ENCODE data around the gene PYGO1.
"Not testable (repeated sequence)": the region's sequence is repeated elsewhere in the genome, so short reads cannot be mapped to it uniquely, and the experiment has no call there.

Gene PYGO1

DNA sequence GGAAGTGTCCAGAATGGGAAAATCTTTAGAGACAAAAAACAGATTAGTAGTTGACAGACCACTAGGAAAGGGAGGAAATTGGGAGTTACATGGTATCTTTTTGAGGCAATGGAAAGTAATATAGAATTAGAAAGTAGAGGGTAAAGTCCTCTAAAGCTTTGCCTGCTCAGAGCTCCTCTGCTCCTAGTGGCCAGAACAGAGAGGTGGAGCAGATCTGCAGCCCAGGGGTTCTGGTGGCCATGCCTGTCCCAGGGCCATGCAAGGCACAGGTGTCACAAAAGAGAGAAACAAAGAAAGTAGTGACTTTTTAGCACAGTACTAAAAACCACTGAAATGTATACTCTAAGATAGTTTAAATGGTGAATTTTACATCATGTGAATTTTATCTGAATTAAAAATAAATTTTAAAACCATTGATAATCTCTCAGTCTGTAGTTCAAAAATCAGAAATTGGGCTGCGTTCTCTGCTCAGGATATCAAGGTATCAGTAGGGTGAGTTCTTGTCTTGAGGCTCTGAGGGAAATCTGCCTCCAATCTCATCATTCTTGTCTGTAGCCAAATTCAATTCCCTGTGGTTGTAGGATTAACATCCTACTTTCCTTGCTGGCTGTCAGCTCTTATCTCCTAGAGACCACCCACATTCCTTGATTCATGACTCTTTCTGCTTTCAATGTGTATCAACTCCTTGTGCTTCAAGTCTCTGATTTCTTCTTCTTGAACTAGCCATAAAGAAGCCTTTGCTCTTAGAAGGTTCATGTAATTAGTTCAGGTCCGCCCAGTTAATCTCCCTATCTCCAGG is 23.6 kb downstream of the PYGO1 start:
- no peak for DNase-seq (ENCODE audit: low spot score)

DNA sequence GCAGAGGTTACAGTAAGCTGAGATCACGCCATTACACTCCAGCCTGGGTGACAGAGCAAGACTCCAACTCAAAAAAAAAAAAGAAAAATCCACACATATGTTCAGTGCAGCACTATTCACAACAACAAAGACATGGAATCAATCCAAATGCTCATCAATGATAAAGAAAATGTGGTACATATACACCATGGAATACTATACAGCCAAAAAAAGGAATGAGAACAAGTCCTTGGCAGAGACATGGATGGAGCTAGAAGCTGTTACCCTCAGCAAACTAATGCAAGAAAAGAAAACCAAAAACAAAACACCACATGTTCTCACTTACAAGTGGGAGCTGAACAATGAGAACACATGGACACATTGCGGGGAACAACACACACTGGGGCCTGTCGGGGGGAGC is 25.5 kb downstream of the PYGO1 start:
- DNase-seq (ENCODE audit: low spot score), result no peak

DNA sequence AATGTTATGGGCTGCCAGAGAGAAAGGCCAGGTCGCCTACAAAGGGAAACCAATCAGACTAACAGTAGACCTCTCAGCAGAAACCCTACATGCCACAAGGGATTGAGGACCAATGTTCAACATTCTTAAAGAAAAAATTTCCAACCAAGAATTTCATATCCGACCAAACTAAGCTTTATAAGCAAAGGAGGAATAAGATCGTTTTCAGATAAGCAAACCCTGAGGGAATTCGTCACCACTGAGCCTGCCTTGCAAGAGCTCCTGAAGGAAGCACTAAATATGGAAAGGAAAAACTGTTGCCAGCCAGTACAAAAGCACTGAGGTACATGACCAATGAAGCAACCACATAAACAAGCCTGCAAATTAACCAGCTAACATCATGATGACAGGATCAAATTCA is 33.1 kb downstream of the PYGO1 start:
- no peak for DNase-seq (ENCODE audit: low spot score)

DNA sequence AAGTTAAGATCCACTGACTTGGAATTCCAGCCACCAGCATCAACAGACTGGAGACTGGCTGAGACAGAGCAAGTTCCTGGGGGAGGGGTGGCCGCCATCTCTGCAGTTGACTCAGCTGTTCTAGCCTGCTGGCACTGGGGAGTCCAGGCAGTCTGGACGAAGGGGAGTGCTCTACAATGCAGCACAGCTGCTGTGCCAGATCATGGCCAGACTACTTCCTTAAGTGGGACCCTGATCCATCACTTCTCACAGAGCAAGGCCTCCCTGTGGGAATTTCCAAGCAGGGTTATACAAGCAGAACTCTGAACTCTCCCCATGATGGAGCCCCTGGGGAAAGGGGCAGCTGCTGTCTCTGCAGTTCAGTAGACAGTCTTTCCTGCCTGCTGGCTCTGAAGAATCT is 35.2 kb downstream of the PYGO1 start:
- DNase-seq (ENCODE audit: low spot score), result no peak

DNA sequence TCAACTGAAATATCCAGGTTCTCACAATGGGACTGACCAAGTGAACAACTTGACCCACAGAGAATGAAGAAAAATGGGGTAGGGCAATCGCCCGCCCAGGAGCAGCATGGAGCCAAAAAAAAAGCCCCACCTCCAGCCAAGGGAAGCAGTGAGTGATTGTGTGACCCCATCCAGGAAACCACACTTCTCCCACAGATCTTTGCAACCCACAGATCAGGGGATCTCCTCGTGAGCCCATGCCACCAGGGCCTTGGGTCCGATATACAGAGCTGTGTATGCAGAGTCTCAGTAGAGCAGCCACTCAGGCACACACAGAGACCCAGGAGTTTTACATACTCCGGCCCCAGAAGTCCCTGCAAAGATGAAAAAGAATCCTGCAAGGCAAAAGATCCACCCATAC is 35.7 kb downstream of the PYGO1 start:
- DNase-seq (ENCODE audit: low spot score), result no peak

DNA sequence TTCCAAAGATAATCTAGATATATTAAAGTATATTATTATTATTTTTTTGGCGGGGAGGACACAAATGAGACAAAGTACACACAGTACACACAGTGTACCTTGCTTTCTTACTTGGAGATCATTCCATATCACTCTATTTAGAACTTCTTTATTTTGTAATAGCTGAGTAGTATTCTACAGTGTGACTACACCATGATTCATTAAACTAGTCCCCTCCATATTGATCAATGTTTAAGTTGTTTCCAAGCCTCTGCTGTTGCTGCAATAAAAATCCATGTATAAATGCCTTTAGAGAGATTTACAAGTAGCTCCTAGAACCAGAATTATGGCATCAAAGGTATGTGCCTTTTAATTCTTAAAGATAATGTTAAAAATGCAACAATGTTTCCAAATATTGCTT is 38.8 kb downstream of the PYGO1 start:
- DNase-seq (ENCODE audit: low spot score), result no peak

DNA sequence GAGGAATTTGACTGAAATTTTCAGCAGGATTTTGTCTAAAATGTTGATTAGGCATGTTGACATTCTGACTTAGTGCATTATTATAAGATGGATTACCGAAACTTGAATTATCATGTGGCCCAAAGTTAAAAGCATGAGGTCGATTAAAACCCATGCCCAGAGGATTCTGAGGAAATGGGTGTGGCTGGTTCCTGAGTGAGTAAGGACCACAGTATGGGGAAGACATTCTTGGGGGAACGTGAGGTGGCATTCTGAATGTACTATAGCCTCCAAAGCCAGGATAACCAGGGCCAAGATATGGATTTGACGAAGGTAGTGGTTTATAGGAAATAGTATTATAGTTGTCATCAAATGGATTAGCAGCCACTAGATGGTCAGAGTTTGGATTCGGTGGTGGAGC is 41.4 kb downstream of the PYGO1 start:
- no peak for DNase-seq (ENCODE audit: low spot score)

DNA sequence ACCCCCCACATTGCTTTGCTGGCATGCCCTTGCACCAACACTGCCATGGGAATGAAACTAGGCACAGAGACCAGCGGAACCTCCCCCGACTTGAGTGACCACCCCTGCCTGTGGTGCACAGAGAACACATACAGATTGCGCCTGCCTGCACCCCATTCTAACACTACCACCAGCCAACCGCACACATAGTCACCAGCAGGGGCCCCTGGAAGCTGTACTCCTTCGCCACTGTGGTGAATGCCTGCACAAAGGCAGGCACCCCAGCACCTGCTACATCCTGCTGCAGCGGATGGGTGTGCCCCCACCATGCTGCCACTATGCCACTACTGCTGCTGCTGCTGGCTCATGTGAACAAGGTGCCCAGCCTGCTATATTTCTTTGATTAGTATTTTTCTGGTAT is 52.7 kb downstream of the PYGO1 start:
- DNase-seq (ENCODE audit: low spot score), result no peak

DNA sequence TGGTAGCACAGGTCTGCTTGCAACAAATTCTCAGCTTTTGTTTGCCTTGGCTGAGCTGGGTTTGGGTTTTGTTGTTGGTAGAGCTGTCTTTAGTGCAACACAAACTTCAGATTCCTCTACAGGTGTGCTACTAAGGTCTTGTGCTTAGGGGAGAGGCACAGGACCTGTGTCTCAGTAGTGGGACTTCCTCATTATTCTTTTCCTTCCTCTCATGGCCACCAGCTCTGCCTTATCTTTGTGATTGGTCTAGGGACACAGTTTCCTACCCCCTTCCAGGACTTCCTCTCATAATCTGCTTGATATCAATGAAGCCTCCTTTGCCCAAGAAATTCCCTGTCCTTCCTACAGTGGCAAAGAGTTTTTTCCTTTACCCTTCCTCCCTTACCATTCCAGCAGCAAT is 55.2 kb downstream of the PYGO1 start:
- DNase-seq (ENCODE audit: low spot score), result no peak

DNA sequence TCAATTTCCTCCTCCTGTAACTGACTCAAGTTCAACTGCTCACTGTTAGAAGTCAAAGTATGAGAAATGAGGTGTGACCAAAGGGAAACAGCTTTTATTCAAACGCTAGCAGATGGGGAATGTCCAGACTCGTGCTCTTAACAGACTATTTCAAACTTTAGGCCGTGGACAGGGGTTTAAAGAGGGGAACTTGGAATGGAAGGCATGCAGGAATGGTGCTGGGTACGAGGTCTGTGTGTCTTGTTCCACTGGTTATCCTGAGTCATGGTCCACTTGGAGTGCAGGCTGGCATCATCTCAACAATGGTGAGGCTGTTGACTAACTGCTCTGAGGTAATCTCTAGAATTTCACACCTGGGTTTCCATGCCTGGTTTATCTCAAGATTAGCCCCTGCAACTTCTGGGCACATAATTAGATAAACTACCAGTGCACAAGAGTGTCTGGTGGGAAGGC is 57.3 kb downstream of the PYGO1 start:
- no peak for DNase-seq (ENCODE audit: low spot score)

DNA sequence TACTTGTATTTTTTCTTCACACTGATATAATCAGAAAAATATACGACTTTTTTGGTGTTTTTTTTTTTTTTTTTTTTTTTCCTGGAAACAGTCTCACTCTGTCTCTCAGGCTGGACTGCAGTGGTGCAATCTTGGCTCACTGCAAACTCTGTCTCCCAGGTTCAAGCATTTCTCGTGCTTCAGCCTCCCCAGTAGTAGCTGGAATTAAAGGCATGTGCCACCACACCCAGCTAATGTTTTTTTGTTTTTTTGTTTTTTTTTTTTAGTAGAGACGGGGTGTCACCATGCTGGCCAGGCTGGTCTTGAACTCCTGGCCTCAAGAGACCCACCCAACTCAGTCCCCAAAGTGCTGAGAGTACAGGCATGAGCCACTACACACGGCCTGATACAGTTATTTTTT is 59.3 kb downstream of the PYGO1 start:
- no peak for DNase-seq (ENCODE audit: low spot score)

DNA sequence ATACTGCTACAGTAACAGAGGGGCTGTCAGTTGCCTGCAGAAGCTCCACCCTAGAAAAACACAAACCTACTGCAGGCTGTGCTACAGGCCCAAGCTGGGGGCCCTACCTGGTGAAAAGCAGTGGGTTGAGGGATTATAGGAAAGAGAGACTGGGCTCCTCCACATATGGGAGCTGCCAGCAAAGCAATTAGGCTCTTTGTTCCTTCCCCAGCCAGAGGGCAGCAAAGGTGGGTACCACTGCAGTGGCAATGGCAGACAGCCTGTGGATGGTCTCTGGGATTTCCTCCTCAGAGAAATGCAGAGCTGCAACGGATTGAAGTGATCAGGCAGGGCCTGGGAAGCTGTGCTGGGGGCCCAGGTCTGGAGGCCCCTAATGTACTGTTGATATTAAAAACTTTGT is 61.0 kb downstream of the PYGO1 start:
- no peak for DNase-seq (ENCODE audit: low spot score)

DNA sequence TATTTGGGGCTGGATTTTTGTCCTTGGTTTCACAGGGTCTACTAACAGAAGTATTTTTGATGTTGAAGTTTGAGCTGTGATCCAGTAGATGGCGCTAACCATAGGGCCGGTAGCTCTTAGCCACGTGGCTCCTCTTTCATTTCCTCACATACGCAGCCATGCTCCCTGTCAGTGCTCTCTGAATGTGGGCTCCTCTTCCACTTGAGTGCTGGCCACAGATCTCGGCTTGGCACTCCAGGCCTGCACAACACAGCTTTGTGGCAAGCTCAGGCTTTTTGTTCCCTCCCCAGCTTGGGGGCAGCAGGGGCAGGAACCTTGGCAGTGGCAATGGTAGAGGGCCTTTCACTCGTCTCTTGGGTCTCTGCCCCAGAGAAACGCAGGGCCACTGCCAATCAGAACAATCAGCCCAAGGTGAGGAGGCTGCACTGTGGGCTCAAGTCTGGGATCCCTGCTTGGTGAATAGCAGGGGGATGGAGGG is 61.5 kb downstream of the PYGO1 start:
- no peak for DNase-seq (ENCODE audit: low spot score)

DNA sequence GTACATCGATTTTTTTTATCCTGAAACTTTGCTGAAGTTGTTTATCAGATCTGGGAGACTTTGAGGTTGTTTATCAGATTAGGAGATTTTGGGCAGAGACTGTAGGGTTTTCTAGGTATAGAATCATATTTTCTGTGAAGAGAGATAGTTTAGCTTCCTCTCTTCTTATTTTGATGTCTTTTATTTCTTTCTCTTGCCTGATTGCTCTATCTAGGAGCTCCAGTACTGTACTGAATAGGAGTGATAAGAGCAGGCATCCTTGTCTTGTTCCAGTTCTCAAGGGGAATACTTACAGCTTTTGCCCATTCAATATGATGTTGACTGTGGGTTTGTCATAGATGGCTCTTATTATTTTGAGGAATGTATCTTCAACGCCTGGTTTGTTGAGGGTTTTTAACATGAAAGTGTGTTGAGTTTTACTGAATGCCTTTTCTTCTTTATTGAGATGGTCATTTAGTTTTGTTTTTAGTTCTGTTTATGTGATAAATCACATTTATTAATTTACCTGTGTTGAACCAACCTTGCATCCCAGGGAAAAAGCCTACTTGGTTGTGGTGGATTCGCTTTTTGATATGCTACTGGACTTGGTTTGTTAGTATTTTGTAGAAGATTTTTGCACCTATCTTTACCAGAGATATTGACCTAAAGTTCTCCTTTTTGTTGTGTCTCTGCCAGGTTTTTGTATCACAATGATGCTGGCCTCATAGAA is 65.2 kb downstream of the PYGO1 start:
- DNase-seq (ENCODE audit: low spot score), result no peak

DNA sequence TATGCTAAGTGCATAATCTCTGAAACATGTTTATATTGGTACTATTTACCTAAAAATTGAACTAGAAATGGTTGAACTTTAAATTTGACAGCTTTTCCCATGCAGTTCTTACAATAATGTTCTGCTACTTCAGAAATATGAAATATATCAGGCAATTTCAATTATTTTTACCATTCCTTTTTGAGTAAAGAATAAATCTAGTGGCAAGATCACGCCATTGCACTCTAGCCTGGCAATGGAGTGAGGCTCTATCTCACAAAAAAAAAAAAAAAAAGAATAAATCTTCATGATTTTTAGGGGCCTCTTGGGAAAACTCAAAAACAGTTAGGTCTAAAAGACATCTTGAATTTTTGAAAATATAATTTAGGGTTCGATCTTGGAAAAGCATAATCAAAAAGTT is 69.5 kb downstream of the PYGO1 start:
- no peak for DNase-seq (ENCODE audit: low spot score)

DNA sequence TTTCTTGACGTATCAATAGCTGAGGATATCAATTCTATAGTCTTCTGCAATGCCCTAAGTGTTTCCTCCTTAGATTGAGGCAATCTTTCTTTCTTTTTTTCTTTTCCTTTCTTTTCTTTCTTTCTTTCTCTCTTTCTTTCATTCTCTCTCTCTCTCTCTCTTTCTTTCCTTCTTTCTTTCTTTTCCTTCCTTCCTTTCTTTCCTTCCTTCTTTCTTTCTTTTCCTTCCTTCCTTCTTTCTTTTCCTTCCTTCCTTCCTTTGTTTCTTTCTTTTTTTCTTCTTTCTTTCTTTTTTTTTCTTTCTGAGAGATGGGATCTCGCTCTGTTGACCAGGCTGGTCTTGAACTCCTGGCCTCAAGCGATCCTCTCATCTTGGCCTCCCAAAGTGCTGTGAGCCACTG is 70.1 kb downstream of the PYGO1 start:
- no peak for DNase-seq (ENCODE audit: low spot score)

DNA sequence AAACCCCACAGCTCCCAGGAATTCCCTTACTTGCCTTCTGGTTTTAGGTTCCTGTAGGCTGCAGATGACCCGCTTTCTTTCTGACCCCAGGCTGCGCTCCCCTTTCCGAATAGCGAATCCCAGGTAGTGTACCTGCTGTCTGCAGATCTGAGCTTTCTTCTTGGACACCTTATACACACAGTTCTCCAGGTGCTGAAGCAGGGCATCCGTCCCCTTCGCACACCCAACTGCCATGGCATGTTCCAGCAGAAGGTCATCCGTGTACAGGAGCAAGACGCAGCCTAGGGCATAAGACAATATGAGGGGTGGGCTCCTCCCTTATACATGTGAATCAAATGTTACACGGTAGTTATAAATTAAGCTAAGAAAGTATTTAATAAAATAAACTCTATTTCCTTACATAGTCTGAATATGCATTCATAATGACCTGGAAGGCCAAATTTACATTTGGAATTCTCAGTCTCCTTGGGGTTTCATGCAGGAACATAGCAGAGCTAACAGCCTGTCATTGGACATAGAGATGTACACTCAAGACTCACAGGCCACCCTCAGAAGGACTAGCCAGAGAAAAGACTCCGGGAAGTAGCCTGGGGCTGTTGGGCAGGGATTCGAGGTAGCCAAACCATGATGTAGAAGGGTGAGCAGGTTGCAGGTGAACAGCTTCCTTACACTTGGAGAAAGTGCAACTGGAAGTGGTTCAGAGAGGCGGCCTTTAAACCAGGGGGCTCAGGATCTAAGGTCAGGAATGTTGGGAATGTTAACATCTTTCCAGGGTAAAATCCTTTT is 72.0 kb downstream of the PYGO1 start:
- DNase-seq (ENCODE audit: low spot score), result no peak

DNA sequence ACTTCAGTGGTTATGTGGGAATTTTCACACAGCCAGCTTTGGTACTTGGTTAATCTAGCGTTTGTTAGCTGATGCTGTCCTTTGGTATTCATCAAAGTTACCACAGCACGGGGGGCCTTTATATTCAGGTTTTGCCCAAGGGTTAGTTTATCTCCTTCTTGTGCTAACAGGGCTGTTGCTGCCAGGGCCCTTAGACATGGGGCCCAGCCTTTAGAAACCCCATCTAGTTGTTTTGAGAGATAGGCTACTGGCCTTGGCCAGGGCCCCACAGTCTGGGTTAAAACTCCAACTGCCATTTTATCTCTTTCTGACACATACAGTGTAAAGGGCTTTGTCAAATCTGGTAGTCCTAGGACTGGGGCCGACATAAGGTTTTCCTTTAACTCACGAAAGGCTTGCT is 72.7 kb downstream of the PYGO1 start:
- no peak for DNase-seq (ENCODE audit: low spot score)

DNA sequence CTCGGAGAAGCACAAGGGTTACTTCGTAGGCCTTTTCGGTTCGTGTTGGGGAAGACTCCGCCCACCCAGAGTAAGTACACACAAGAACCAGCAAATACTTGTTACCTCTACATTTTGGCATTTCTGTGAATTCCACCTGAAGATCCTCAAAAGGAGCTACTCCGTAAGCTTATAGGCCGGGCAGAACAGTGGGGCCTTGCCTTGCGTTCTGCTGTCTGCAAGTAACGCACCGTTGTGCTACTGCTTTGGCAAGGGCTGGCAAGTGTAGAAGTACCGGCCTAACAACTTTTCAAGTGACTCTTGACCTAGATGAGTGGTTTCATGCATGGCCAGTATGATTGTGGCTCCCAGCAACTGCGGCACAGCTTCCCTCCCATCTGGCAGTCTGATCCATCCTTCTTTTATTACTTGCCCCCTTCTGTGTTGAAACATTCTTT is 73.7 kb downstream of the PYGO1 start:
- DNase-seq (ENCODE audit: low spot score), result no peak

DNA sequence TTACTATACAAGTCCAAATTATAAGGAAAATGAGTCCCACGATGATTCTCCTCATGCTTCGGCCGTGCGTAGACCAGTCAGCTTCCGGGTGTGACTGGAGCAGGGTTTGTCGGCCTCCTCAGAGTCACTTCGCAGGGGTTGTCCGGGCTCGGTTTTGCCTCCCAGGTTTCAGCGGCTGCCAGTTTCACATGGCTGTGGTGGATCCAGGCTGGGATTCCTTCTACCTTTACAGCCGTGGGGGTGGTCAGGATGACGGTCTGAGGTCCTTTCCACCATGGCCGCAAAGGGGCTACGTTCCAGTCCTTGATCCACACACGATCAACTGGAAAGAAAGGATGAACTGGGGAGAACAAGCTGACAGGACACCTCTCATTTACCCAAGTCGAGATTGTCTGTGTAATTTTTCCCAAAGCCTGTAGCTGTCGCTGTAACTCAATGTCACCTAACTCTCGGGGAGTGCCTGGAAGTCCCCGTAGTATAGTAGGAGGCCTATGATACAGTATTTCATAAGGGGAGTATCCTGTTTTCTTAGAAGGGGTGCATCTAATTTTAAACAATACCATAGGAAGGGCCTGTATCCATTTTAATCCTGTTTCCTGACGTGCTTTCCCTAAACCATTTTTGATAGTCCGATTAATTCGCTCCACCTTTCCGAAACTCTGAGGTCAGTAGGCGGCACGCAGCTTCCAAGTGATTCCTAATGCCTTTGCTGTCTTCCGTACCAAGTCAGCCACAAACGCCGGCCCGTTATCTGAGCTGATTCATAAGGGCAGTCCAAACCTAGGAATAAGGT is 74.3 kb downstream of the PYGO1 start:
- DNase-seq (ENCODE audit: low spot score), result not testable (repeated sequence)

DNA sequence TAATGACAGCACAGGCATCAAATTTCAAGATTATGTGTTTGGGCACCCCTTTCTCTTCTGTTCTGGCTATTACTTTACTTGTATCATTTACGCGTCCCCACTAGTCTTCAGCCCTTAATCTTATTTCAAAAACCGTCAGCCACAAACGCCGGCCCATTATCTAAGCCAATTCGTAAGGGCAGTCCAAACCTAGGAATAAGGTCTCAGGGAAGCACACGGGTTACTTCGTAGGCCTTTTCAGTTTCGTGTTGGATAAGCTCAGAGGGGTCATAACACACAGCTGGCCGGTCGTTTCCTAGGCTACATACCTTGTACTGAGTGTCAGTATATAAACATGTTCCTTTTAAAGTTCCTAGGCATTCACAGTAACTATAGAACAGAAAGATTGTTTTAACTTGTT is 75.0 kb downstream of the PYGO1 start:
- no peak for DNase-seq (ENCODE audit: low spot score)

DNA sequence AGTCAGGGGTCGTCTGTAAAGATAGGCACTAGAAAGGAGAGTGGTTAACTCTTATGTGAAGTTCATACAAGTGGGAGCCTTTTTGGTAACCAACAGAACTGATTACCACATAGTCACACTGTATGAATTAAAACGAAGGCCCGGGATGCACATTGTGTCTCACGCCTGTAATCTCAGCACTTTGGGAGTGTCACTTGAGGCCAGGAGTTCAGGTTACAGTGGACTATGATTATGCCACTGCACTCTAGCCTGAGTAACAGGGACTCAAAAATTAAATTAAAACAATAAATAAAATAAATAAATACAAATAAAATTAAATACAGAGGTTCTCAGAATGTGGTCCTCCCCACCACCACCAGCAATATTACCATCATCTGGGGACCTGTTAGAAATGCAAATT is 80.6 kb downstream of the PYGO1 start:
- no peak for DNase-seq (ENCODE audit: low spot score)
